OCI-LY3 (cell line): ENCODE measurements around the gene RMND5B.

Experiments used
- H2AFZ ChIP-seq: fragments of 200-600, 300-600 bp; shearing (Covaris generic); 2 replicates; pipeline ENCODE4 v1.6.0; 2014; ENCODE audit warnings: antibody characterized with exemption, low read depth, low read length
- H3K27ac ChIP-seq: fragments of 200-600, 300-600 bp; sonication (generic); 2 replicates; pipeline ENCODE4 v1.5.1; 2014; ENCODE audit warnings: mild to moderate bottlenecking, low read length, moderate library complexity, mixed read lengths
- H3K27me3 ChIP-seq: fragments of 200-600, 300-600 bp; sonication (generic); 2 replicates; pipeline ENCODE4 v1.6.1; 2014; ENCODE audit warnings: low read depth, low read length, mixed read lengths
- H3K36me3 ChIP-seq: fragments of 200-600, 300-600 bp; sonication (generic); replicated peaks from 2 replicates; pipeline ENCODE3; 2014; ENCODE audit warnings: low read depth, low read length, mixed read lengths
- H3K4me1 ChIP-seq: fragments of 300-600, 200-600 bp; sonication (generic); 2 replicates; pipeline ENCODE4 v1.6.1; 2014; ENCODE audit warnings: low read length, mixed read lengths
- H3K4me2 ChIP-seq: fragments of 200-600, 300-600 bp; sonication (generic); 2 replicates; pipeline ENCODE4 v1.6.1; 2014; ENCODE audit warnings: low read length, mixed read lengths
- H3K4me3 ChIP-seq: fragments of 300-600, 200-600 bp; sonication (generic); 2 replicates; pipeline ENCODE4 v1.5.1; 2014; ENCODE audit warnings: antibody characterized with exemption, mild to moderate bottlenecking, low read length, moderate library complexity
- H3K79me2 ChIP-seq: fragments of 300-600, 200-600 bp; shearing (Covaris generic); 2 replicates; pipeline ENCODE4 v1.6.1; 2014; ENCODE audit warnings: mild to moderate bottlenecking, low read length, mixed read lengths
- H3K9ac ChIP-seq: fragments of 300-600, 200-600 bp; shearing (Covaris generic); 2 replicates; pipeline ENCODE4 v1.6.0; 2014; ENCODE audit warnings: mild to moderate bottlenecking, low read length, moderate library complexity
- H3K9me3 ChIP-seq: fragments of 200-600, 300-600 bp; shearing (Covaris generic); 2 replicates; pipeline ENCODE4 v1.6.1; 2014; ENCODE audit warnings: low read length, mixed read lengths; ENCODE audit not compliant: insufficient read depth
- H4K20me1 ChIP-seq: fragments of 200-600, 300-600 bp; sonication (generic); 2 replicates; pipeline ENCODE4 v1.6.1; 2016; ENCODE audit warnings: low read length, mixed read lengths; ENCODE audit not compliant: insufficient read depth
- EZH2phosphoT487 ChIP-seq: fragments of 200-600 bp; shearing (Covaris generic); IDR thresholded peaks from 2 replicates; pipeline ENCODE4 v1.6.1; 2018; ENCODE audit warnings: antibody characterized with exemption, mixed run types, low read depth
- TF ChIP-seq, protein P1 (sequence below): fragments of 200-600, 300-600 bp; sonication (generic); IDR thresholded peaks from 2 replicates; pipeline ENCODE4 v1.5.1; 2014; ENCODE audit warnings: antibody characterized with exemption, low read length, low read depth

The RMND5B gene

DNA sequence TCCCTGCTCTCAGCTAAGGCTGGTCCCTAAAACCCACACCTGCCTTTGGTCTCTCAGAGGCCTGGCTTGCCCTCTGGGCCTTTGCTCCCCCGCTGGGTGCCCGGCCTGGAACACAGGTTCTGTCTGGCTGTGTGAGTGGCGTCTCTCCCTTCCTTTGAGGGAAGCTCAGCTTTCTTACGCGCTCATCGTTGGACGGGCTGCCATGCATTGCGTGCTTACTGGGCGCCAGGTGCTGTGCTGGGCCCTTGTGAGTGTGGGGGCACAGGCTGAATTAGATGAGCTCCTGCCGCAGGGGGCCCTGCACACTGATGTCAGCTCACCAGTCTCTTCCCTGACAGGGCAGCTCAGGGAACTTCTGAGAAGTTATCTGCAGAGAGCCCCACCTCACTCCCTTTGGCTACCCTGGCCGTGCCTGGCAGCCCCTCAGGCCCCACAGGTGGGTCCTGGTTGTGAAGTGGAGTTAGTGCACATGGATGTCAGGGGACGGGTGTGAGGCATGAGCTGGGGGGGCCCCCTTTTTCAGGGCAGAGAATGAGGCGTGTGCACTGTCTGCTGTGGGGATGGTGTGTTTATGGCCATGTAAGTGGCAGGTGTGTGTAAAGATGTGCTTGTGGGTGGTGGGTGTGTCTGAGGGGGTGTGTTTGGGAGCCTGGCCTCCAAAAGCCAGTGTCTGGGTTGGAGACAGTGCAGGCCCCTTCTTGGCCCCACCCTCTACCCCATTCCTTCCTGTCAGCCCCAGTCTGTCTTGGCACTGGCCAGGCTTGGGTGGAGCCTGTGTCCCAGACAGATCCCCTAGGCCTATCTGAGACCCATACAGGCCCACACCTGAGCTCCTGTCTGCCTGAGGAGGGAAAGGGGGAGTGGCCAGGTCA is 7.5 kb upstream of the RMND5B start:
- H3K27ac ChIP-seq, result no peak overlapping the region
- H3K27me3 ChIP-seq, result no peaks in the 10 kb centered on the region
- no peaks in the 10 kb centered on the region for H3K9me3 ChIP-seq
- no peak overlapping the region for H2AFZ ChIP-seq
- no peaks in the 10 kb centered on the region for H3K79me2 ChIP-seq
- H3K4me2 ChIP-seq, result no peak overlapping the region
- no peaks in the 10 kb centered on the region for H4K20me1 ChIP-seq
- no peak overlapping the region for H3K4me3 ChIP-seq
- no peaks in the 10 kb centered on the region for H3K36me3 ChIP-seq
- H3K4me1 ChIP-seq, result peaks cover 8% of the 10 kb centered on the region; the same call in 1 of the 2 replicates
- no peak for TF ChIP-seq EZH2phosphoT487
- TF ChIP-seq, protein P1, sequence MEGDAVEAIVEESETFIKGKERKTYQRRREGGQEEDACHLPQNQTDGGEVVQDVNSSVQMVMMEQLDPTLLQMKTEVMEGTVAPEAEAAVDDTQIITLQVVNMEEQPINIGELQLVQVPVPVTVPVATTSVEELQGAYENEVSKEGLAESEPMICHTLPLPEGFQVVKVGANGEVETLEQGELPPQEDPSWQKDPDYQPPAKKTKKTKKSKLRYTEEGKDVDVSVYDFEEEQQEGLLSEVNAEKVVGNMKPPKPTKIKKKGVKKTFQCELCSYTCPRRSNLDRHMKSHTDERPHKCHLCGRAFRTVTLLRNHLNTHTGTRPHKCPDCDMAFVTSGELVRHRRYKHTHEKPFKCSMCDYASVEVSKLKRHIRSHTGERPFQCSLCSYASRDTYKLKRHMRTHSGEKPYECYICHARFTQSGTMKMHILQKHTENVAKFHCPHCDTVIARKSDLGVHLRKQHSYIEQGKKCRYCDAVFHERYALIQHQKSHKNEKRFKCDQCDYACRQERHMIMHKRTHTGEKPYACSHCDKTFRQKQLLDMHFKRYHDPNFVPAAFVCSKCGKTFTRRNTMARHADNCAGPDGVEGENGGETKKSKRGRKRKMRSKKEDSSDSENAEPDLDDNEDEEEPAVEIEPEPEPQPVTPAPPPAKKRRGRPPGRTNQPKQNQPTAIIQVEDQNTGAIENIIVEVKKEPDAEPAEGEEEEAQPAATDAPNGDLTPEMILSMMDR, result no peak
- no peak overlapping the region for H3K9ac ChIP-seq

GRCh38 chr5:178123966-178124925 is 6.6 kb upstream of the RMND5B start:
- Histone ChIP-seq H3K4me3 (no peak overlapping the region), H3K4me1 (peaks cover 8% of the 10 kb centered on the region; the same call in 1 of the 2 replicates), H3K36me3 (no peaks in the 10 kb centered on the region), H3K4me2 (no peak overlapping the region), H2AFZ (no peak overlapping the region), H3K27me3 (no peaks in the 10 kb centered on the region), H3K79me2 (no peaks in the 10 kb centered on the region), H3K9ac (no peak overlapping the region), H3K27ac (no peak overlapping the region), H3K9me3 (no peaks in the 10 kb centered on the region), H4K20me1 (no peaks in the 10 kb centered on the region)
- TF ChIP-seq EZH2phosphoT487, result no peak
- TF ChIP-seq, protein P1, result no peak

DNA sequence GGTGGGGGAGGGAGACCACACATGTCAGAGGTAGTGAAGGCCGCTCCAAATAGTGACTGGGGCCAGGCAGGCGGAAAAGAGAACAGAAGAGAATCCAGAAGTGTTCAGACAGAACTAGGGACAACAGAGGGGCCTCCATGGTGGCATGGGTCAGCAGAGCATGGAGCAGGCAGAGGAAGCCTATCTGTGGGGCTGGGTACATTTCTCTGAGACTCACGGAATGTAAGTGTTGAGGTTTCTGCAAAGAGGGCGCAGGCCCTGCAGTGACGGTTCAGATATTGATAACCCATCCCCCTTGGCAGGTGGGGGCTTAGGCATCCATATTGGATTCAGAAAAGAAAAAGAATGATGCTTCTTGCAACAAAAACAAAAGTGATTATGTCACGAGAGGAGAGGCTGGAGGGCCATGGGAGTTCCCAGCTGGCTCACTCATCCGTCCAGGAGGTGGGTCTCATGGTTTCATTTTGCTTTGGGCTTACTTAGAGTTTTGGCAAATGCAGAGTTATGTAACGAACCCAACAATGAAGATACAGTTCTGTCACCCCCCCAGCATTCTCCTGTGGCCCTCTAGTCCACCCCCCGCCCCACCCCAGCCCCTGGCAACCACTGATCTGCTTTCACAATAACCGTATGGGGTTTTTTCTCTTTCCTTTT is 5.4 kb upstream of the RMND5B start:
- H3K27me3 ChIP-seq, result no peaks in the 10 kb centered on the region
- peaks cover 8% of the 10 kb centered on the region; the same call in 1 of the 2 replicates for H3K4me1 ChIP-seq
- peaks cover 2% of the 10 kb centered on the region; the same call in 1 of the 2 replicates for H3K79me2 ChIP-seq
- H2AFZ ChIP-seq, result no peak overlapping the region
- no peaks in the 10 kb centered on the region for H4K20me1 ChIP-seq
- H3K27ac ChIP-seq, result no peak overlapping the region
- no peaks in the 10 kb centered on the region for H3K36me3 ChIP-seq
- H3K4me3 ChIP-seq, result no peak overlapping the region
- H3K9me3 ChIP-seq, result no peaks in the 10 kb centered on the region
- H3K9ac ChIP-seq, result no peak overlapping the region
- H3K4me2 ChIP-seq, result no peak overlapping the region
- TF ChIP-seq, protein P1, result no peak
- TF ChIP-seq EZH2phosphoT487, result no peak
